Kidney (tissue), 14 donors: ENCODE data around the gene SLC17A9. TPM values are rescaled to one million over a fixed set of nuclear protein-coding genes. Genes with fewer than 3 reads are reported as not detected.

Experiments used
- DNase-seq, 5 donors: peaks; one replicate each; pipeline ENCODE4 v3.0.0-alpha.2; 2013 to 2020
- FAIRE-seq: peaks from 2 replicates; lab custom pipeline; 2012; peaks lifted over from hg19 to GRCh38; lab: Jason Lieb, UNC
- H3K27ac ChIP-seq, 2 donors: one replicate each; pipeline ENCODE4 v1.7.0; 2013; ENCODE audit warnings: low read depth in 2 of 2, low read length in 2 of 2, inconsistent platforms in 1 of 2
- H3K27me3 ChIP-seq: one replicate; pipeline ENCODE4 v1.7.1; 2013; ENCODE audit warnings: low read length, inconsistent platforms; ENCODE audit not compliant: control insufficient read depth, insufficient read depth
- H3K36me3 ChIP-seq, 3 donors: one replicate each; pipeline versions ENCODE4 v1.7.0 to v1.7.1; 2013; ENCODE audit warnings: low read length in 3 of 3, control low read depth in 1 of 3, inconsistent platforms in 1 of 3; ENCODE audit not compliant: insufficient read depth in 3 of 3, control insufficient read depth in 2 of 3
- H3K4me1 ChIP-seq, 3 donors: one replicate each; pipeline versions ENCODE4 v1.7.0 to v1.7.1; 2013; ENCODE audit warnings: low read length in 3 of 3, inconsistent platforms in 1 of 3, low read depth in 1 of 3; ENCODE audit not compliant: control insufficient read depth in 2 of 3, insufficient read depth in 2 of 3
- H3K4me3 ChIP-seq, 3 donors: one replicate each; pipeline versions ENCODE4 v1.7.0 to v1.8.1; 2013; ENCODE audit warnings: low read length in 3 of 3, control low read depth in 1 of 3, inconsistent platforms in 1 of 3
- H3K9ac ChIP-seq, 3 donors: one replicate each; pipeline versions ENCODE4 v1.7.0 to v1.7.1; 2013; ENCODE audit warnings: low read length in 3 of 3, control low read depth in 1 of 3, inconsistent platforms in 1 of 3
- H3K9me3 ChIP-seq, 3 donors: one replicate each; pipeline versions ENCODE4 v1.7.0 to v1.7.1; 2013; ENCODE audit warnings: low read length in 3 of 3, control low read depth in 1 of 3, inconsistent platforms in 1 of 3; ENCODE audit not compliant: control insufficient read depth in 2 of 3, insufficient read depth in 1 of 3
- intact Hi-C: fragments of 100-400 bp; cut with DNase I; formaldehyde crosslinking; loops from one replicate; pipeline ENCODE4 v1.11.1; 2022
- polyA plus RNA-seq: library from polyadenylated mRNA; stranded (reverse); fragments of 350-450 nt; fragmentation: Illumina TruSeq; extraction: RNeasy Lipid Tissue Mini Kit (QIAGEN cat#74804); gene quantifications from one replicate; pipeline ENCODE4 v1.2.3, GENCODE V29; 2014; ENCODE audit warnings: low read depth, low replicate concordance; ENCODE audit not compliant: insufficient read depth
- total RNA-seq: library from RNA; stranded (reverse); fragmentation: NEBNext Ultra II Directional; extraction: Animal tissue kit (Norgen Biotek cat#: 25700); gene quantifications from one replicate; pipeline ENCODE4 v1.2.1, GENCODE V29; 2021
- TF ChIP-seq, protein P1 (sequence below): IDR thresholded peaks from 3 replicates; pipeline ENCODE4 v1.5.1; 2012; ENCODE audit warnings: mild to moderate bottlenecking, moderate library complexity, borderline replicate concordance; ENCODE audit not compliant: insufficient read depth; ENCODE audit errors: extremely low read depth
- donor health status: control.
- donor health status: control.
- donor health status: control.
- donor health status: control.
- donor health status: control.
- donor health status: DM: yes; HTN: yes; CAD: no.
- donor health status: Normal renal cell carcinoma (clear cell type).

Gene SLC17A9
- total and polyA plus RNA-seq, 2 donors from 2014 or later = 2.0 to 9.5 TPM

DNA sequence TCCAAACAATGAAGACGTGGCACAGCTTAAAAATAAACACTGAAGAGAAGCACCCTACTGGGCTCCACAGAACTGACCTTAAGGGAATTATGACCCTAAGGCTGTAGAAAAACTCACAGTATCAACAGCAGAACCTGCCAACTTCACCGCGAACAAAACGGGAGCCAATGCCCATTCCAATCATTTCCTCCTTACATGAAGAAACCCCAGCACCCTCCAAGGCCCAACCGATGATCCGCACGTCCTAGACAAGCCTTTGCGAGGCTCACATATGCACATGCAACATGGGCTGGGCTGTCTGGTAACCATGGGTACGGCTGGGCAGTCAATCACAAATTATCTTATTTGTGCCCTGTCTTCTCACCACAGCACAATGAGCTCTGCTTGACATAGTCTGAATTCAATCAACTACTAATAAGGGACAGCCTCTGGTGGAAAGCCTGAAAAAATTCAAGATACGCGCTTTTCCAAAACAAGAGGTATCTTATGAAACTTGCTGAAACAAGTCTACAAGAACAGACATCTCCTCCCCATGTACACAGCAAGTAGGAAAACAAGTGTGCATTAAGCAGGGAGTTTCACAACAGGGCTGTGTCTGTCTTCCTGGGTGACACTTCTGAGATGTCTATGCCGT is 27.9 kb upstream of the SLC17A9 start:
- Histone ChIP-seq H3K27me3 (no peaks in the 10 kb centered on the region), H3K4me1 (peaks cover 4 to 53% (median 41%) of the 10 kb centered on the region in 3 donors), H3K9ac (peak overlapping the region; percentile 75 to 99 (median 87)), H3K27ac (peak overlapping the region; percentile 92 to 94), H3K36me3 (no peaks in the 10 kb centered on the region), H3K4me3 (peak overlapping the region; percentile 85 to 87 (median 86)), H3K9me3 (no peaks in the 10 kb centered on the region)
- TF ChIP-seq, protein P1, sequence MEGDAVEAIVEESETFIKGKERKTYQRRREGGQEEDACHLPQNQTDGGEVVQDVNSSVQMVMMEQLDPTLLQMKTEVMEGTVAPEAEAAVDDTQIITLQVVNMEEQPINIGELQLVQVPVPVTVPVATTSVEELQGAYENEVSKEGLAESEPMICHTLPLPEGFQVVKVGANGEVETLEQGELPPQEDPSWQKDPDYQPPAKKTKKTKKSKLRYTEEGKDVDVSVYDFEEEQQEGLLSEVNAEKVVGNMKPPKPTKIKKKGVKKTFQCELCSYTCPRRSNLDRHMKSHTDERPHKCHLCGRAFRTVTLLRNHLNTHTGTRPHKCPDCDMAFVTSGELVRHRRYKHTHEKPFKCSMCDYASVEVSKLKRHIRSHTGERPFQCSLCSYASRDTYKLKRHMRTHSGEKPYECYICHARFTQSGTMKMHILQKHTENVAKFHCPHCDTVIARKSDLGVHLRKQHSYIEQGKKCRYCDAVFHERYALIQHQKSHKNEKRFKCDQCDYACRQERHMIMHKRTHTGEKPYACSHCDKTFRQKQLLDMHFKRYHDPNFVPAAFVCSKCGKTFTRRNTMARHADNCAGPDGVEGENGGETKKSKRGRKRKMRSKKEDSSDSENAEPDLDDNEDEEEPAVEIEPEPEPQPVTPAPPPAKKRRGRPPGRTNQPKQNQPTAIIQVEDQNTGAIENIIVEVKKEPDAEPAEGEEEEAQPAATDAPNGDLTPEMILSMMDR = no peak
- intact Hi-C loops = no loop called here
- no peak for FAIRE-seq
- DNase-seq = no peak

DNA sequence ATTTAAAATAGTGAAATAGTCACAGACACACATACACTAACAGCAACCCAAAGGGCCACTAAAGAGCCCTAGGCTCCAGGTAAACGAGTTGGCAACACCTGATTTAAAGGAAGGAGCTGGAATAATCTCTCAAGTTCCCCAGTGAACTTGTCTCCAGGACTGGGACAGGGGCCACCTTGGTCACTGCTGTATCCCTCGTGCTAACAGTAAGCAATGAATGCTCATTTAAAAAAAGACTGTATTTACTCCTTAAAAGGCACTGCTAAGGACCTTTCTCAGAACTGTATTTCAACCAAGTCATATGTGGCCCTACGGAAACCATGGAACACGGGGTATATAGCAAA is 27.5 kb upstream of the SLC17A9 start:
- no peaks in the 10 kb centered on the region for H3K36me3 ChIP-seq
- FAIRE-seq = no peak
- TF ChIP-seq, protein P1 = no peak

DNA sequence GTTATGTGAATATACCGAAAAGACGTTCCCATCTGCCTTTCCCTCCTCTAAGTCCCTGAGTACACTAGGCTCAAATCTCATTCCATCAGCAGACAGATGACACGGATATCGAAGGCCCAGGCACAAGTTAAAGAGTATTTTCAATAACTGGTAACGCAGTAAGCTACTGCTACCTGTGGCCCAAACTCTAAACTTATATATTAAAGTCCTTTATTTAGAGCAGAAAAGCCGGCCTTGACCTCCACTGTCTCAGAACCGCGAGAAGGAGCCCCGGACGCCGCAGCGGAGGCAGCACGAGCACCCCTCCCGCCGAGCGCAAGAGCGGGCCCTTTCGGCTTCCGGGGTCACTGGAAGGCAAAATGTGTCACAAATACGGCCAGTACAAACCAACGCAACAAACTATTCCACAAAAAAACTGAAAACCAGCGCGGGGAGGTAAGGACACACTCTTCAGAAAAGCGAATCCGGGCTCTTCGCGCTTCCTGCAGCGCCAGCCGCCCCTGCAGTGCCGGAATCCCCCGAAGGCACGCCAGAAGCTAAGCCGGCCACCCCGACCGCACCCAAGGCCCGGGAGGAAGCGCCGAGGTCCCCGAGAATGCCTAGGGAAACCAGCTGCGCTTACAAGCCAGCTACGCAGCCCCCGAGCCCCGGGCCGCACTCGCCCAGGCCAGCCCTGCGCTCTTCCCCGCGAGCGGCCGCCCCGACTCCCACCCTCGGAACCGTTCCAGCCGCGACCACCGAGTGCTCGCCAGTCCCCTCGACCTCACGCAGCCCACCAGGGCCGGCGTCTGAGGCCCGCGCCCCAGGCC is 26.9 kb upstream of the SLC17A9 start:
- H3K4me1 ChIP-seq = peaks cover 4 to 46% (median 34%) of the 10 kb centered on the region in 3 donors
- DNase-seq (peak in 4 of 5 donors; percentile 33 to 80 (median 52)), FAIRE-seq (no peak)
- H3K9ac ChIP-seq = peak overlapping the region; percentile 75 to 99 (median 87)
- H3K27ac ChIP-seq = peak overlapping the region; percentile 92 to 94
- intact Hi-C loops = no loop called here
- no peaks in the 10 kb centered on the region for H3K27me3 ChIP-seq
- H3K4me3 ChIP-seq = peak overlapping the region; percentile 85 to 87 (median 86)
- no peaks in the 10 kb centered on the region for H3K36me3 ChIP-seq
- H3K9me3 ChIP-seq = no peaks in the 10 kb centered on the region
- TF ChIP-seq, protein P1 = no peak

More for the DNA sequence above, 27.5 kb upstream of the SLC17A9 start:
- intact Hi-C loops = no loop called here
- H3K4me1 ChIP-seq = peaks cover 4 to 51% (median 36%) of the 10 kb centered on the region in 3 donors
- no peaks in the 10 kb centered on the region for H3K27me3 ChIP-seq
- peak overlapping the region; percentile 85 to 87 (median 86) for H3K4me3 ChIP-seq
- no peaks in the 10 kb centered on the region for H3K9me3 ChIP-seq
- peak overlapping the region; percentile 92 to 94 for H3K27ac ChIP-seq
- DNase-seq = no peak
- peak overlapping the region; percentile 75 to 99 (median 87) for H3K9ac ChIP-seq
